ENCODE results near the gene RNU6-9. TPM values are rescaled to one million over a fixed set of nuclear protein-coding genes. Genes with fewer than 3 reads are reported as not detected.

The RNU6-9 gene
- total and polyA plus RNA-seq, 2 of the 13 experiments (the other 11 are each of a cell fraction or from before 2014, with no cell fraction given) = under 0.01 TPM; not detected in 1

DNA sequence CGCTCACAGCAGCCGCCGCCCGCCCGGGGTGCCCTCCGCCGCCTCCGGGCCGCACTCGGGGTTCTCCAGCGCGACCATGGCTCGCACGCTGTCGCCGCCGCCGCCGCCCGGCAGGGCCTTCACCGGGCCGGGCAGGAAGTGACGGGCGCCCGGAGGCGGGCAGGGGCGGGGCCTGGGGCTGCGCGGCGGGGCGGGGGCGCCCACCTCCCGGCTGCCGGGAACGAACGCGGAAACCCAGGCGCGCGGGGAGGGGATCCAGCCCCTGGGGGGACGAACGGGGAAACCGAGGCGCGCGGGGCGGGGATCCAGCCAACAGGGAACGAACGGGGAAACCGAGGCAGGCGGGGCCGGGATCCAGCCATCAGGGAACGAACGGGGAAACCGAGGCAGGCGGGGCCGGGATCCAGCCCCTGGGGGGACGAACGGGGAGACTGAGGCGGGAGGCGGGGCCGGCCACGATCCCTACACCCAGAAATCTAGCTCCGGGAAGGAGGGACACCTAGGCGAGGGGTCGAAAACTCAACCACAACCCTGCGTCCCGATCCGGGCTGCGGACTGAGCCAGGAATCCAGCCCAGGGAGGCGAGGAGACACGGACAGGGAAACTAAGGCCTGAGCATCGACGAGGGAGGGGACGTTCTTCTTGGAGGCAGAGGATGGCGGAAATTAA, 19.9 kb downstream of the RNU6-9 start, which contains the start of gene R3HDM4 (continued):
- TF ChIP-seq, protein P1, sequence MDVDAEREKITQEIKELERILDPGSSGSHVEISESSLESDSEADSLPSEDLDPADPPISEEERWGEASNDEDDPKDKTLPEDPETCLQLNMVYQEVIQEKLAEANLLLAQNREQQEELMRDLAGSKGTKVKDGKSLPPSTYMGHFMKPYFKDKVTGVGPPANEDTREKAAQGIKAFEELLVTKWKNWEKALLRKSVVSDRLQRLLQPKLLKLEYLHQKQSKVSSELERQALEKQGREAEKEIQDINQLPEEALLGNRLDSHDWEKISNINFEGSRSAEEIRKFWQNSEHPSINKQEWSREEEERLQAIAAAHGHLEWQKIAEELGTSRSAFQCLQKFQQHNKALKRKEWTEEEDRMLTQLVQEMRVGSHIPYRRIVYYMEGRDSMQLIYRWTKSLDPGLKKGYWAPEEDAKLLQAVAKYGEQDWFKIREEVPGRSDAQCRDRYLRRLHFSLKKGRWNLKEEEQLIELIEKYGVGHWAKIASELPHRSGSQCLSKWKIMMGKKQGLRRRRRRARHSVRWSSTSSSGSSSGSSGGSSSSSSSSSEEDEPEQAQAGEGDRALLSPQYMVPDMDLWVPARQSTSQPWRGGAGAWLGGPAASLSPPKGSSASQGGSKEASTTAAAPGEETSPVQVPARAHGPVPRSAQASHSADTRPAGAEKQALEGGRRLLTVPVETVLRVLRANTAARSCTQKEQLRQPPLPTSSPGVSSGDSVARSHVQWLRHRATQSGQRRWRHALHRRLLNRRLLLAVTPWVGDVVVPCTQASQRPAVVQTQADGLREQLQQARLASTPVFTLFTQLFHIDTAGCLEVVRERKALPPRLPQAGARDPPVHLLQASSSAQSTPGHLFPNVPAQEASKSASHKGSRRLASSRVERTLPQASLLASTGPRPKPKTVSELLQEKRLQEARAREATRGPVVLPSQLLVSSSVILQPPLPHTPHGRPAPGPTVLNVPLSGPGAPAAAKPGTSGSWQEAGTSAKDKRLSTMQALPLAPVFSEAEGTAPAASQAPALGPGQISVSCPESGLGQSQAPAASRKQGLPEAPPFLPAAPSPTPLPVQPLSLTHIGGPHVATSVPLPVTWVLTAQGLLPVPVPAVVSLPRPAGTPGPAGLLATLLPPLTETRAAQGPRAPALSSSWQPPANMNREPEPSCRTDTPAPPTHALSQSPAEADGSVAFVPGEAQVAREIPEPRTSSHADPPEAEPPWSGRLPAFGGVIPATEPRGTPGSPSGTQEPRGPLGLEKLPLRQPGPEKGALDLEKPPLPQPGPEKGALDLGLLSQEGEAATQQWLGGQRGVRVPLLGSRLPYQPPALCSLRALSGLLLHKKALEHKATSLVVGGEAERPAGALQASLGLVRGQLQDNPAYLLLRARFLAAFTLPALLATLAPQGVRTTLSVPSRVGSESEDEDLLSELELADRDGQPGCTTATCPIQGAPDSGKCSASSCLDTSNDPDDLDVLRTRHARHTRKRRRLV (CRISPR knock-in tag; IDR thresholded peaks at IDR 0.05) = peak; percentile 34; the same call in 1 of the 2 replicates
- TF ChIP-seq, protein P2, sequence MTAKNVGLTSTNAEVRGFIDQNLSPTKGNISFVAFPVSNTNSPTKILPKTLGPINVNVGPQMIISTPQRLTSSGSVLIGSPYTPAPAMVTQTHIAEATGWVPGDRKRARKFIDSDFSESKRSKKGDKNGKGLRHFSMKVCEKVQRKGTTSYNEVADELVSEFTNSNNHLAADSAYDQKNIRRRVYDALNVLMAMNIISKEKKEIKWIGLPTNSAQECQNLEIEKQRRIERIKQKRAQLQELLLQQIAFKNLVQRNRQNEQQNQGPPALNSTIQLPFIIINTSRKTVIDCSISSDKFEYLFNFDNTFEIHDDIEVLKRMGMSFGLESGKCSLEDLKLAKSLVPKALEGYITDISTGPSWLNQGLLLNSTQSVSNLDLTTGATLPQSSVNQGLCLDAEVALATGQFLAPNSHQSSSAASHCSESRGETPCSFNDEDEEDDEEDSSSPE (CRISPR knock-in tag; IDR thresholded peaks at IDR 0.05) = peak; percentile 29; the same call in 1 of the 2 replicates
- no peak for TF ChIP-seq KLF6 (CRISPR knock-in tag; IDR thresholded peaks at IDR 0.05)
- TF ChIP-seq ZNF333 (CRISPR knock-in tag; IDR thresholded peaks at IDR 0.05; ENCODE audit: borderline replicate concordance) = peak; percentile 32; the same call in 1 of the 2 replicates
- TF ChIP-seq, protein P3, sequence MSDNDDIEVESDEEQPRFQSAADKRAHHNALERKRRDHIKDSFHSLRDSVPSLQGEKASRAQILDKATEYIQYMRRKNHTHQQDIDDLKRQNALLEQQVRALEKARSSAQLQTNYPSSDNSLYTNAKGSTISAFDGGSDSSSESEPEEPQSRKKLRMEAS (IDR thresholded peaks at IDR 0.05) = peak; percentile 60
- TF ChIP-seq, protein P4, sequence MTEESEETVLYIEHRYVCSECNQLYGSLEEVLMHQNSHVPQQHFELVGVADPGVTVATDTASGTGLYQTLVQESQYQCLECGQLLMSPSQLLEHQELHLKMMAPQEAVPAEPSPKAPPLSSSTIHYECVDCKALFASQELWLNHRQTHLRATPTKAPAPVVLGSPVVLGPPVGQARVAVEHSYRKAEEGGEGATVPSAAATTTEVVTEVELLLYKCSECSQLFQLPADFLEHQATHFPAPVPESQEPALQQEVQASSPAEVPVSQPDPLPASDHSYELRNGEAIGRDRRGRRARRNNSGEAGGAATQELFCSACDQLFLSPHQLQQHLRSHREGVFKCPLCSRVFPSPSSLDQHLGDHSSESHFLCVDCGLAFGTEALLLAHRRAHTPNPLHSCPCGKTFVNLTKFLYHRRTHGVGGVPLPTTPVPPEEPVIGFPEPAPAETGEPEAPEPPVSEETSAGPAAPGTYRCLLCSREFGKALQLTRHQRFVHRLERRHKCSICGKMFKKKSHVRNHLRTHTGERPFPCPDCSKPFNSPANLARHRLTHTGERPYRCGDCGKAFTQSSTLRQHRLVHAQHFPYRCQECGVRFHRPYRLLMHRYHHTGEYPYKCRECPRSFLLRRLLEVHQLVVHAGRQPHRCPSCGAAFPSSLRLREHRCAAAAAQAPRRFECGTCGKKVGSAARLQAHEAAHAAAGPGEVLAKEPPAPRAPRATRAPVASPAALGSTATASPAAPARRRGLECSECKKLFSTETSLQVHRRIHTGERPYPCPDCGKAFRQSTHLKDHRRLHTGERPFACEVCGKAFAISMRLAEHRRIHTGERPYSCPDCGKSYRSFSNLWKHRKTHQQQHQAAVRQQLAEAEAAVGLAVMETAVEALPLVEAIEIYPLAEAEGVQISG (CRISPR knock-in tag; IDR thresholded peaks at IDR 0.05) = no peak; the same call in 1 of the 2 replicates
- TF ChIP-seq ZNF709 (CRISPR knock-in tag; IDR thresholded peaks at IDR 0.05) = no peak
- TF ChIP-seq, protein P5, sequence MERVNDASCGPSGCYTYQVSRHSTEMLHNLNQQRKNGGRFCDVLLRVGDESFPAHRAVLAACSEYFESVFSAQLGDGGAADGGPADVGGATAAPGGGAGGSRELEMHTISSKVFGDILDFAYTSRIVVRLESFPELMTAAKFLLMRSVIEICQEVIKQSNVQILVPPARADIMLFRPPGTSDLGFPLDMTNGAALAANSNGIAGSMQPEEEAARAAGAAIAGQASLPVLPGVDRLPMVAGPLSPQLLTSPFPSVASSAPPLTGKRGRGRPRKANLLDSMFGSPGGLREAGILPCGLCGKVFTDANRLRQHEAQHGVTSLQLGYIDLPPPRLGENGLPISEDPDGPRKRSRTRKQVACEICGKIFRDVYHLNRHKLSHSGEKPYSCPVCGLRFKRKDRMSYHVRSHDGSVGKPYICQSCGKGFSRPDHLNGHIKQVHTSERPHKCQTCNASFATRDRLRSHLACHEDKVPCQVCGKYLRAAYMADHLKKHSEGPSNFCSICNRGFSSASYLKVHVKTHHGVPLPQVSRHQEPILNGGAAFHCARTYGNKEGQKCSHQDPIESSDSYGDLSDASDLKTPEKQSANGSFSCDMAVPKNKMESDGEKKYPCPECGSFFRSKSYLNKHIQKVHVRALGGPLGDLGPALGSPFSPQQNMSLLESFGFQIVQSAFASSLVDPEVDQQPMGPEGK (CRISPR knock-in tag; IDR thresholded peaks at IDR 0.05) = peak; percentile 35; the same call in 1 of the 2 replicates
- TF ChIP-seq NRL (CRISPR knock-in tag; IDR thresholded peaks at IDR 0.05; ENCODE audit: borderline replicate concordance) = peak; percentile 68; the same call in 1 of the 2 replicates
- no peak for TF ChIP-seq ZNF138 (CRISPR knock-in tag; IDR thresholded peaks at IDR 0.05; ENCODE audit: low read depth)
- peak; percentile 60 for TF ChIP-seq SAP130 (CRISPR knock-in tag; IDR thresholded peaks at IDR 0.05; ENCODE audit: low read depth)
- TF ChIP-seq, protein P6, sequence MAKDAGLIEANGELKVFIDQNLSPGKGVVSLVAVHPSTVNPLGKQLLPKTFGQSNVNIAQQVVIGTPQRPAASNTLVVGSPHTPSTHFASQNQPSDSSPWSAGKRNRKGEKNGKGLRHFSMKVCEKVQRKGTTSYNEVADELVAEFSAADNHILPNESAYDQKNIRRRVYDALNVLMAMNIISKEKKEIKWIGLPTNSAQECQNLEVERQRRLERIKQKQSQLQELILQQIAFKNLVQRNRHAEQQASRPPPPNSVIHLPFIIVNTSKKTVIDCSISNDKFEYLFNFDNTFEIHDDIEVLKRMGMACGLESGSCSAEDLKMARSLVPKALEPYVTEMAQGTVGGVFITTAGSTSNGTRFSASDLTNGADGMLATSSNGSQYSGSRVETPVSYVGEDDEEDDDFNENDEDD (CRISPR knock-in tag; IDR thresholded peaks at IDR 0.05; ENCODE audit: borderline replicate concordance) = 0 out of 2 replicates have a peak, but pooled peaks have one; percentile 24
- TF ChIP-seq ZNF75D (CRISPR knock-in tag; IDR thresholded peaks at IDR 0.05; ENCODE audit: borderline replicate concordance) = no peak
- TF ChIP-seq CEBPG (CRISPR knock-in tag; IDR thresholded peaks at IDR 0.05) = no peak
- 0 out of 2 replicates have a peak, but pooled peaks have one; percentile 44 for TF ChIP-seq NFKB2 (CRISPR knock-in tag; IDR thresholded peaks at IDR 0.05; ENCODE audit: borderline replicate concordance)

Data from HepG2 (cell line).